HG03103 (cell line): ENCODE results near the gene ELF1.
"Not testable (repeated sequence)": the region's sequence is repeated elsewhere in the genome, so short reads cannot be mapped to it uniquely, and the experiment has no call there.

Experiments
- ATAC-seq: cut with Tn5 transposase; IDR thresholded peaks from one replicate; pipeline ENCODE4 v1.9.1; 2021; ENCODE audit warnings: low read depth; ENCODE audit not compliant: unreplicated experiment

The ELF1 gene

GRCh38 chr13:40984668-40985366 lies 34.3 kb downstream of the ELF1 start:
- ATAC-seq: peak; percentile 38

DNA sequence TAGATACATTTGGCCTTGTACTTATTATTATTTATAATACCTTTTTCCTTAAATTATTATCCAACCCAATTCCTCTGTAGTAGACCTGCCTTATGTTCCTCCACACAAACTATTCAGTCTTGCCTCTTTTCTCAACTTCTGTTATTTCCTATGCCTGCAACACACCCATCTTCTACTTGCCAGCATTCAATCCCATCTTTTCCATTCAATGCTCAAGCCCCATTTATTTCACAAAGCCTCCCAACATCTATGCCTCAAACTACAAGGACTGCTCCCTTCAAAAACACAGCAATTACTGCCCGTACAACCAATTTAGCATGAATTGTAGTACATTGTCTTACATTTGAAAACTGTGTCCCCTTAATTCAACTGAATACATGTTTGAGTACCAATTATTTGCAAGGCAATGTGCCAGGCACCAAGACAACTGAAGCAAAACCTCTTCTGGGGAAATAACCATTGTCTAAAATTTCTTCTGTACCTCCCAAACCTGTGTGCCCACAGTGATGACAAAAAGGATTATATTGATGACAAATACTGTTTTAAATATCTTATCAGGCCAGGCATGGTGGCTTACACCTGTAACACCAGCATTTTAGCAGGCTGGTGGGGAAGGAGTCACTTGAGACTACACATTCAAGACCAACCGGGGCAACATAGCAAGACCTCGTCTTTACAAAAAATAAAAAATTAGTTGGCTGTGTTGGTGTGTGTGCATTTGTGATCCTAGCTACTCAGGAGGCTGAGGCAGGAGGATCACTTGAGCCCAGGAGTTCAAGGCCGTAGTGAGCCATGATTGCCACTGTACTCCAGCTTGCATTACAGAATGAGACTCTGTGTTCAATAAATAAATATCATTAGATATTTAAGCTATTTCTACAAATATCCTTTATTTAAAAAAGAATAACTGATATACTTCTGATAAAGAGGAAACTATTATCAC lies 35.1 kb downstream of the ELF1 start:
- ATAC-seq: no peak

- no peak for ATAC-seq
Measured at GRCh38 chr13:40983259-40983658, 35.9 kb downstream of the ELF1 start.

- peak; percentile 62 for ATAC-seq
Measured at GRCh38 chr13:40982772-40983171, 36.3 kb downstream of the ELF1 start.

GRCh38 chr13:40981949-40982348 lies 37.2 kb downstream of the ELF1 start:
- ATAC-seq: no peak

DNA sequence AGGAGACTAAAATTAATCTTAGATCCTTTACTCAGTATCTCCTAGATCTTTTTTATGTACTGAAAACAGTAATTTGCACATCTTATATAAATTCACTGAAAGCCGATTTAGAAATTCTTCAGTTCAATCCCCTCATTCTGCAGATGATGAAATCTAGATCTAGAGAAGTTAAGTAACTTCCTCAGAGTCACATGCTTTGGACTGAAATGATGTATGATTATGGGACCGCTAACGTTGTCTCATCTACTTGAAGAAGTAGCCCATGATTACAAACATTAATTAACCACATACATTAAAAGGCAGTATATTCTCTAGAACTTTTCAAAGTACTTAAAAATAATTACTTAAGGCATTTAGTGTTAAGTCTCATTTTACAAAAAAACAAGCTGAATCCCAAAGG lies 37.8 kb downstream of the ELF1 start:
- ATAC-seq: no peak

- no peak for ATAC-seq
Measured at GRCh38 chr13:40980461-40980860, 38.7 kb downstream of the ELF1 start.

DNA sequence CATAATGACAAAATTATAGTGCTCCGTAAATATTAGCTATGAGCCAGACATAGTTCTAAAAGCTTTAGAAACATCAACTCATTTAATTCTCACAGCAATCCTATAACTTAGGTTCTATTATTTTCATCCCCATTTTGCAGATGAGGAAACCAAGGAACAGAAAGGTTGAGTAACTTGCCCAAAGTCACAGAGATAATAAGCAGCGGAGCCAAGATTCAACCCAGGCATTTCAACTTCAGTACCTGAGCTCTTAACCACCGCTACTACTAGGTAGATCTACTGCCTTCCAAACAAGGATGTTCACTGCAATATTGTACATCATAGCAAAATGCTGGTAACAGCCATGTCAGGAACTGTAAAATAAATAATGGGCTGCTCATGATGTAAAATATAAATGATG lies 39.9 kb downstream of the ELF1 start:
- ATAC-seq: no peak

- not testable (repeated sequence) for ATAC-seq
Measured at GRCh38 chr13:40978109-40978508, 41.0 kb downstream of the ELF1 start.

DNA sequence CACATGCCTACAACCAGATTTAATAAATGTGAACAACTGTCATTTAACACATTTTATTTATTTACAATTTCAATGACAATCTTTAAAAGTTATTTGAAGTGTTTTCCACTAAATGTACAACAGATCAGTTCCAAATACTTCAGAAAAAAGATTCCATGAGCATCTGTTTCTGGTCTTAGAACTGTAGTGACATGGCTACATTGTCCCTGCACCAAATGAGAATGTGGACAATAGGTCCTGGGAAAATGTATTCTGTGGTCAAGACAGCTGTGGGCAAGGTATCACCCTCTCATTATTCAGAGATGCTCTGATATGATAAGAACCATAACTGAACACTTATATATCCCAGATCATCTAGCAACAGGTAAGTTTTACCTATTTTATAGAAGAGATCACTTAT lies 43.7 kb downstream of the ELF1 start:
- ATAC-seq: no peak

DNA sequence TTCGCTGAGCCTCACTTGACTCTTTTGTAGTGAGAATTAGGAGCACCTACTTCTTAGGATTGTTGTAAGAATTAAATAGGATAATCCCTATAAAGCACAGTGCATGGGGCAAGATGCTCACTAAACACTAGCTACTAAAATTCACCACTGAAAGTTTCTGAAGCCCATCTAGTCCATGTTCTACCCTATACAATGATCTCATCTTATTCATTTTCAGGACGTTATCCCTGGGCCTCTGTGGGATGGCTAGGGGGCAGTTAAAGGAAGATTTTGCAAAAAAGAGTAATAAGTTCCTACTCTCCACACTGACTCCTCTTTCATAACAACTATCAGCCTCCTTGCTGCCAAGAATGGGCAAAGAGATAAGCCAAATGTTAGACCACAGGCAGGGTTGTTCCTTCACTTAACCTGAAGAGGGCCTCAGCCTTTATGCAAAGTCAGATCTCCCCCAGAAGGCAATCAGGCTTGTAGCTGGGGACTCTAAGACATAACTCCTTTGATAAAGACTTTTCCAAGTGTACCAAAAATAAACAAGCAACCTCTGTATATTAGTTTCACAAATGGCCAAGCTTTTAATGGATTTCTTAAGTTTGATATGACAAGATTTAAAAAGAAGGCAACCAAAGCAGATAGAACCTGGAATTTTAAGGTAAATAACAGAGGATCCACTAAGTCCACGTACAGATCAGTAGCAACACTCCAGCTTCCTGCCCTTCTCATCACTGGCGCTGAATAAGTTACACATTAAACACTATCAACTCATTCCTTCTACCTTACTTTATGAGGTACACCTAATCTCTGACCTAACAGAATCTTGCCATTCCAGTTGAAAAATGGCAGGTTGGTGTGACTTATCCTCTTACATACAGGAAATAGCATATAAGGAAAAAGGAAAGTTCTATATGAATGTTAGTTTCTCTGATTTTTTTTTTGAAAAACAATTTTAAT lies 44.4 kb downstream of the ELF1 start:
- peak; percentile 60 for ATAC-seq

GRCh38 chr13:40973409-40973808 lies 45.7 kb downstream of the ELF1 start:
- no peak for ATAC-seq

DNA sequence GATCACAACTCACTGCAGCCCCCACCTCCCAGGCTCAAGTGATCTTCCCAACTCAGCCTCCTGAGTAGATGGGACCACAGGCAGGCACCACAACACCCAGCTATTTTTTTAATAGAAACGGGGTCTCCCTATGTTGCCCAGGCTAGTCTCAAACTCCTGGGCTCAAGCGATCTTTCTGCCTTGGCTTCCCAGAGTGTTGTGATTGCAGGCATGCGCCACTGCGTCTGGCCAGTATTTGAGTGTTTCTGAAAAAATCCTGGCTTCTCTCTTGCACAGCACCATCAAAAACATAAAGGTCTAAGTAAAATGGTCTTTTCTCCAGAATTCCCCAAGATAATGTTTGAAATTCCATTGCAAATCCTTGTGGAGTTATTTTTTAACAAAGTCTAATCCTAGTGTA lies 47.8 kb downstream of the ELF1 start:
- ATAC-seq: no peak

DNA sequence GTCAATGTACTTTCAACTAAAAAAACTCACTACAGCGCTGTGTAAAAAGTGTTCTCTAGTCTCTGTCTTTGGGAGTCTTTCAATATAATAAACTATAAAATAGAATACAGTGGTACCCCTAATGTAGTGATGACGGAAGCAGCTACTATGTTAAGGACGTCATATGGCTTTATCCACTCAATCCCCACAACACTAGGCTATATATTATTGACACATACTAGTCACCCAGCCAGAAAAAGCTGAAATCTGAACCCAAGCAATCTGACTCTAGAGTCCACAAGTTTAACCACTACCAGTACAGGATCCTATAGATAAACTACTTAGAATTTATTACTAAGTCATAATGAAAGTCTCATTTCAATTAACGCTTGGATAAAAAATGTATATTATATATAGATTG lies 48.3 kb downstream of the ELF1 start:
- ATAC-seq: no peak

DNA sequence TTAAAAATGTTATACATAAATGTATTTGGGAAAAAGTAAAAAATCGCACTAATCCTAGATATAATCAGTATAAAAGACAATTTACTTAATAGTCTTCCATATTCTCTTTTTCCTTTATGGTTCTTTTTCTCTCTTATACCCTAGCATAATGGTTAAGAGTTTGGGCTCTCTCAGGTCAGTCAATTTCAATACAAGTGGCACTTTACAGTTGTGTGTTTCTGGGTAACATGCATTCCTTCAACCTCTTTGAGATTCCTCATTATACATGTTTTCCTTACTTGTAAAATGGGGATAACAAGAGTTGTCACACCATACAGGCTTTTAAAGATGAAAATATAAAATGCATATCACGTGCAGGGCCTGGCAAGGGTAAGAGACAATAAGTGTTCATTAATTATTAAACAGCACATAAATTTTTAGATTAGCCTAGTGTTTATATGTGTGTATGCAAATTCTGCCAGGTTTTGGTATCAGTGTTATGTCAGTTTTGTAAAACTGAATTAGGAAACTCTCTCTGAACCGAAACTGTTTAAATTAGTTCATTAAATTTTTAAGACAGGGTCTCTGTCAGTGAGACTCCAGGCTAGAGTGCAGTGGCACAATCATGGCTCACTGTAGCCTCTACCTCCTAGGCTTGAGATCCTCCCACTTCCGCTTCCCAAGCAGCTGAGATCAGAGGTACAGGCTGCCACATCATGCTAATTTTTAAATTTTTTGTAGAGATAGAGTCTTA lies 49.8 kb downstream of the ELF1 start:
- peak; percentile 53 for ATAC-seq

DNA sequence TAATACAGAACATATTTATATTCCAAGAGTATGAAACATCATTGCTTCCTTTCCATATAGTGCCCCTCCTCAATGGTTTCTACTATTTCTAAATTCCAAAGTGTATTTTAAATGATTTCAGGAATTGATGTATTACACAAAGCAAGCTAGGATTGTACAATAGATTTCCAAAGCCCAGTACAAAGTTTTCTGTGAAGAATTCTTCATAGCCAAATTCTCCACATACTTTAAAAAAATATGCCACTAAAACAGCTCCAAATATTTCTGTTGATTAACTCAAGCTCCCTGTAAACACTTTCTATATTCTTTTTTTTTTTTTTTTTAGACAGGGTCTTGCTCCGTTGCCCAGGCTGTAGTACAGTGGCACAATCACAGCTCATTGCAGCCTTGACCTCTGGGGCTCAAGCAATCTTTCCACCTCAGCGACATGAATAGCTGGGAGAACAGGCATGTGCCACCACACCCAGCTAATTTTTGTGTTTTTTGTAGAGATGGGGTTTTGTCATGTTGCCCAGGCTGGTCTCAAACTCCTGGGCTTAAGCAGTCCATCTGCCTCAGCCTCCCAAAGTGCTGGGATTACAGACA lies 50.6 kb downstream of the ELF1 start:
- ATAC-seq: no peak

DNA sequence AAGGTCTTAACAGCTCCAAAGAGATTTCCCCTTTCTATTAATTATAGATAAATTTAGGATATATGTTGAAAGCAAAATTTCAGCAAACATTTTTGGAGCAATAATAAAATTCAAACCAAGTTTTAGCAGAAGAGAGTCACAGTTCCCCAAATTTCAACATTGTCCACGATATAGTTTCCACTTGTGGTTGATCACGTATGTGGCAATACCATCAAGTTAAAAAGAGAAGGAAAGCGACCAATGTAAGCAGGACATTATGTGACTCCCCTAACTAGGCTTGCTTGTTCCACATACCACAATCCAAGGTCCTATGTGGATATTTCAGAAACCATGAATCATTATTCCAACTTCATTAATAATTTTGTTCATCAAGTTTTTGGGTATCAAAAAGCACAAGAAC lies 52.8 kb downstream of the ELF1 start:
- no peak for ATAC-seq

GRCh38 chr13:40963927-40964326 lies 55.2 kb downstream of the ELF1 start:
- ATAC-seq: no peak

DNA sequence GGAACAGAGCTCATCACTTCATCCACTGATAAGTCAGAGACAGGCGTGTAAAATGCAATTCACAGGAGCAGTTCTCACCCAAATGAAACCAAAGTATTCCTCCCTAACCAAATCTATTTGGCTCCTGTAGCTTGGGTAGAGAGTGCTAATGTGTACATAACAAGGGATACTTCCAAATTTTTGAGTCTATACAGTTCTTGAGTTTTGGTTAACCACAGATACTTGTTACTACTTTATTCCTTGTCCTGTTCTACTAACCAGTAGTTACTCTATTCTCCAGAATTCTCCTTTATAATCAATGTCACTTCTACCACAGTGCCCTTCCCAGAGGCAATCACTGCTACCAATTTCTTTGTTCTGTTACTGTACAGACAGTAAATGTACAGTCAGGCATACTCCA lies 57.3 kb downstream of the ELF1 start:
- no peak for ATAC-seq

DNA sequence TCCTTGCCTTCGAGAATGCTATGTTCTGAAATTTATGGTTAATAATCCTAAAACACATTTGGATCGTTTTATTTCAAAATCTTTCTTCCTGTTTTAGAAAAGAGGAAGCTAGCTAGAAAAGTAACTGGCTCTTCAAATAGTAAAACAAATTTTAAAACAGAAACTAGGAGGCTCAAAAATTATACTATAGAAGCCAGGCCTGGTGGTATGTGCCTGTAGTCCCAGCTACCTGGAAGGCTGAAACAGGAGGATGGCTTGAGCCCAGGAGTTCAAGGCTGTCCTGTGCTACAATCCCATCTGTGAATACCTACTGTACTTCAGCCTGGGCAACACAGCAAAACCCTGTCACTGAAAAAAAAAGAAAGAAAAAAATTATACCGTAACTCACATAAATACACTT lies 57.9 kb downstream of the ELF1 start:
- ATAC-seq: no peak
